Measurements from ENCODE around the gene NCBP1. TPM values are rescaled to one million over a fixed set of nuclear protein-coding genes. Genes with fewer than 3 reads are reported as not detected.
"Not testable (repeated sequence)": the region's sequence is repeated elsewhere in the genome, so short reads cannot be mapped to it uniquely, and the experiment has no call there.

NCBP1 gene
- total RNA-seq, 3 donors from 2014 or later = 29.0 to 37.0 (median 36.9) TPM

DNA sequence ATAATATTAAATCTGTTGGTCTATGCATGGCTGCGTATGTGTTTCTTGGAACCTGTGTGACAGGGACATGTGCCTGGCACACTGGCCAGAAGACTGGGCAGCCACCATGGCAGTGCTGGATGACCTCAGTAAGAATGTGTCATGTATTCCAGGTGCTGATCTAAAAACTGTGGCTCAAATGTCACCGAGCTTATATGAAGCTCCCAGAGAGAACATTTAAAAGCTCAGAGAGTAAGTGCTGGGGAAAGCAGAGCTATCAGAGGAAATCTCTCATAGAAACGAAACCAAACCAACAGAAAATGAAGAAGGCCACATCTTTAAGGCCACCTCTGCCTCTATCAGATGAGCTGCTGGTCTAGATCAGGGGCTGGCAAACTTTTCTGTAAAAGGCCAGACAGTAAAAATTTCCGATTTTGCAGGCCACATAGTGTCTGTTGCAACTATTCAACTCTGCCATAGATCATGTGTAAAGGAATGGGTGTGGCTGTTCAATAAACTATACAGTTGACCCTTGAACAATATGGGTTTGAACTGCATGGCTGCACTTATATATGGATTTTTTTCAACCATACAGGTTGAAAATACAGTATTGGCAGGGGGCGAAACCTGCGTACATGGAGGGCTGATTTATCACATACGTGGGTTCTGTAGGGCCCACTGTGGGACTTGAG is 32.3 kb upstream of the NCBP1 start:
- Histone ChIP-seq H3K36me3 (ENCODE audit: low read depth) (peaks cover 5% of the 10 kb centered on the region), H3K4me3 (no peak overlapping the region), H3K4me1 (ENCODE audit: low read depth) (peaks cover 6% of the 10 kb centered on the region), H3K9me3 (no peaks in the 10 kb centered on the region)
- intact Hi-C loops (cut with DNase I, micrococcal nuclease) = loop anchor here in 1 of 2 donors (10.0 kb wide), 1 partner anchor 127 kb away; no protein-coding TSS in a partner anchor
- peak; percentile 72 for ATAC-seq
- DNase-seq = no peak
- TF ChIP-seq, protein P1, sequence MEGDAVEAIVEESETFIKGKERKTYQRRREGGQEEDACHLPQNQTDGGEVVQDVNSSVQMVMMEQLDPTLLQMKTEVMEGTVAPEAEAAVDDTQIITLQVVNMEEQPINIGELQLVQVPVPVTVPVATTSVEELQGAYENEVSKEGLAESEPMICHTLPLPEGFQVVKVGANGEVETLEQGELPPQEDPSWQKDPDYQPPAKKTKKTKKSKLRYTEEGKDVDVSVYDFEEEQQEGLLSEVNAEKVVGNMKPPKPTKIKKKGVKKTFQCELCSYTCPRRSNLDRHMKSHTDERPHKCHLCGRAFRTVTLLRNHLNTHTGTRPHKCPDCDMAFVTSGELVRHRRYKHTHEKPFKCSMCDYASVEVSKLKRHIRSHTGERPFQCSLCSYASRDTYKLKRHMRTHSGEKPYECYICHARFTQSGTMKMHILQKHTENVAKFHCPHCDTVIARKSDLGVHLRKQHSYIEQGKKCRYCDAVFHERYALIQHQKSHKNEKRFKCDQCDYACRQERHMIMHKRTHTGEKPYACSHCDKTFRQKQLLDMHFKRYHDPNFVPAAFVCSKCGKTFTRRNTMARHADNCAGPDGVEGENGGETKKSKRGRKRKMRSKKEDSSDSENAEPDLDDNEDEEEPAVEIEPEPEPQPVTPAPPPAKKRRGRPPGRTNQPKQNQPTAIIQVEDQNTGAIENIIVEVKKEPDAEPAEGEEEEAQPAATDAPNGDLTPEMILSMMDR (IDR thresholded peaks at IDR 0.05) = no peak

DNA sequence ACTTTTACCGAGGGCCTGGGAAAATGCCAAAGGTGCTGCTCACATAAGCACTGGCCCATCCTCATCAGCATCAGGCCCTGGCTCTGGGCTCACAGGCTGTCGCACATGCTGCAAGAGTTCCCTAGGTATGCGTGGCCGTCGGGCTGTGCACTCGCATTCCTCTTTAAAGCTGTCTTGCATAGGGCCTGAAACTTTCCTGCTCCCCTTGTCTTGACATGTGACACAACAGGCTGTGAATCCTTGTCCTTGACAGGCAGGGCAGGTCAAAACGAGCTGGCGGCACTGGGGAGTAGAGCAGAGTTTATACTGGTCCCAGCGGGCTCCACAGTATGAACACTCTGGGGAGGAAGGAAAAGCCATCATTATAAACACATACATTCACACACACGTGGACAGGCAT is 31.2 kb upstream of the NCBP1 start:
- intact Hi-C loops (cut with DNase I, micrococcal nuclease) = loop anchor here in 1 of 2 donors (10.0 kb wide), 1 partner anchor 128 kb away; no protein-coding TSS in a partner anchor
- TF ChIP-seq, protein P1 (IDR thresholded peaks at IDR 0.05) = no peak
- Histone ChIP-seq H3K36me3 (ENCODE audit: low read depth) (peaks cover 5% of the 10 kb centered on the region), H3K9me3 (no peaks in the 10 kb centered on the region), H3K4me3 (no peak overlapping the region), H3K4me1 (ENCODE audit: low read depth) (peaks cover 6% of the 10 kb centered on the region)
- no peak for DNase-seq
- no peak for ATAC-seq

DNA sequence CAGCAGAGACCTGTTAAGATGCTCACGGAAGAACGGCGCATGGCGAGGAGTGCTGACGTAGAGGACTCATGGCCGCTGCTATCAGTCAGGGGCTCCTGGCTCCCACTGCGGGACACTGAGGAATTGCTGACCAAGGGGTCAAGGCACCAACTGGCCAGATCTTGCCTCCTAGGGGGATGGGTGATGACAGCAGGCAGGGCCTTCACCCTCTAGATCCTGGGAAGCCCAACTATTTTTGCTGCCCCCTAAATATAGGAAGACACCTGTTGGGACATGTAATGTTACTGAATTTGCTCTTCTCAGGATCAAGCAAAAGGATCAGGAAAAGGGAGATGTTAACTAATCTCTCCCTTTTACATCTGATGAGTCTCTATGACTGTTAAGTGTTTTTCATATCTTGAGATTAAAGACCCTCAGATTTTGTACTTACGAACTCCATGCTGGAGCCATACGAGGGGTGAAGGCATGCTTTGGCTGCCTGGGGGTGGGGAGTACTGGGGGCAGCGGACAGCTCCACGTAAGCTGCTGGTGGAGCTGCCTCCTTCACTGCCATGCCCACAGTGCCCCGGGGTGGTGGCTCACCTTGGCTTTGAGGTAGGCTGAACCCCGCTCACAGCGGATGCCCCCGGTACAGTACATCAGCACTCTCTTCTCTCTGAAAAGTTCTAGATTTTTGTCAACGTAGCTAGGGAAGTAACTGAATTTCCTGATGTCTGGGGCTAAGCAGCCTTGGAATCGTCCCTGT is 28.5 kb upstream of the NCBP1 start:
- TF ChIP-seq, protein P1 (IDR thresholded peaks at IDR 0.05) = no peak
- no peak for DNase-seq
- Histone ChIP-seq H3K4me3 (no peak overlapping the region), H3K4me1 (ENCODE audit: low read depth) (peaks cover 6% of the 10 kb centered on the region), H3K9me3 (no peaks in the 10 kb centered on the region), H3K36me3 (ENCODE audit: low read depth) (peaks cover 5% of the 10 kb centered on the region)
- ATAC-seq = no peak
- intact Hi-C loops (cut with DNase I, micrococcal nuclease) = loop anchor here in 1 of 2 donors (10.0 kb wide), 1 partner anchor 130 kb away; no protein-coding TSS in a partner anchor

DNA sequence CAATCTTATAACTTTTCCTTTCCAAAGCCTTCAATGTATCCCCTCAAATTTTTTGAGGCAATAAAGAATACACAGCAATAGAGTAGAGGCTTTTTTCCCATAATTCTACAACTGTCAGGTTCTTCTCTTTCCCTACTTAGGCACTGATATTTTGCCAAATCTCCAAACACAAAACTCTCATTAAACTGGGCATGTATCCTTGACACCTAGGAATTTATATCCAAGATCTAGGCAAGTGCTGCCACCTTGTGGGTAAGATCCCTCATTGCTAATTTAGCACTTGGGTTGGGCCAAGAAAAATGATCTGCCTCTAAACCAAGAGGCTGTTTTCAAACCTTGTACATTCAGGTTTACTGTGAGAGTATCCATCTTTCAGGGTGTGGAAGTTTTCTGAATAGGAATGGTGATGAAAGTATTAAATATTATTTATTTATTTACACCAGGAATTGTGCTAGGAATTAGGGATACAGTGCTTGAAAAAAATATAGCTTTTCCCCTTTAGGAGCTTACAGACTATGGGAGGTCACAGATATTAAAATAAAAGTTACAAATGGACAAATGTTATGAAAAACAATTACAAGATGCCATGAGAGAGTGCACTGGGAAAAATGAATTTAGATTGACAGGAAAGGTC is 18.1 kb upstream of the NCBP1 start:
- Histone ChIP-seq H3K36me3 (ENCODE audit: low read depth) (no peaks in the 10 kb centered on the region), H3K9me3 (no peaks in the 10 kb centered on the region), H3K4me3 (no peak overlapping the region), H3K4me1 (ENCODE audit: low read depth) (no peaks in the 10 kb centered on the region)
- DNase-seq (peak in 1 of 3 donors; percentile 84), ATAC-seq (peak; percentile 86)
- TF ChIP-seq, protein P1 (IDR thresholded peaks at IDR 0.05) = peak; percentile 46
- intact Hi-C loops (cut with DNase I, micrococcal nuclease) = loop anchor here in 1 of 2 donors (5.0 kb wide), 1 partner anchor 148 kb away; no protein-coding TSS in a partner anchor

DNA sequence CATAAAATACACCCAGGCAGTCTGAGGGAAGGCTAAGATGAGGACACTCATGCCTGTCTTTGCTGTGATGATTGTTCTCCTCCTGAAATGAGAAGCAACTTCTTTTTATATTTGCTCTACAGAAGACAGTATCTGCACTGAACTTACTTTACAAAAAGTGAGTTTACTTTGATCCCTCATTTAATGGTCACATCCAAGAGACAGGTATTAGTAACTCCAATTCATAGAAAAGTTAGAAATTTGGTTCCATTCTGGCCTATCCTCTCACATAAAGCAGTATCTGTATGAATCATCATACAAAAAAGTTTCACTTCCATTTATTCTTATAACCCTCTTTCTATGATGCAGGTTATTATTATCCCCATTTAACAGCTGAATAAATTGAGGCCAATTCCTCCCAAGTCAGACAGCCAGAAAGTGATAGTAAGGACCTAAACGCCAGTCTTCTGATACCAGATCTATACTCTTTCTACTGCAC is 15.6 kb upstream of the NCBP1 start:
- H3K4me1 ChIP-seq (ENCODE audit: low read depth) = no peaks in the 10 kb centered on the region
- no peaks in the 10 kb centered on the region for H3K9me3 ChIP-seq
- intact Hi-C loops (cut with DNase I, micrococcal nuclease) = loop anchor here in 1 of 2 donors (5.0 kb wide), 1 partner anchor 151 kb away; no protein-coding TSS in a partner anchor
- H3K36me3 ChIP-seq (ENCODE audit: low read depth) = no peaks in the 10 kb centered on the region
- TF ChIP-seq, protein P1 (IDR thresholded peaks at IDR 0.05) = no peak
- ATAC-seq (no peak), DNase-seq (no peak)
- no peak overlapping the region for H3K4me3 ChIP-seq

DNA sequence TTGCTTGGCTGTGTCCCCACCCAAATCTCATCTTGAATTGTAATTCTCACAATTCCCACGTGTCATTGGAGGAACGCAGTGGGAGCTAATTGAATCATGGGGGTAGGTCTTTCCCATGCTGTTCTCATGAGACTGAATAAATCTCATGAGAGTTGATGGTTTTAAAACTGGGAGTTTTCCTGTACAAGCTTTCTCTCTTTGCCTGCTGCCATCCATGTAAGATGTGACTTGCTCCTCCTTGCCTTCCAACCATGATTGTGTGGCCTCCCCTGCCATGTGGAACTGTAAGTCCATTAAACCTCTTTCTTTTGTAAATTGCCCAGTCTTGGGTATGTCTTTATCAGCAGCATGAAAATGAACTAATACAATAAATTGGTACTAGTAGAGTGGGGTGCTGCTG is 13.6 kb upstream of the NCBP1 start:
- intact Hi-C loops (cut with DNase I, micrococcal nuclease); ATAC-seq; H3K9me3 ChIP-seq: not testable (repeated sequence)

DNA sequence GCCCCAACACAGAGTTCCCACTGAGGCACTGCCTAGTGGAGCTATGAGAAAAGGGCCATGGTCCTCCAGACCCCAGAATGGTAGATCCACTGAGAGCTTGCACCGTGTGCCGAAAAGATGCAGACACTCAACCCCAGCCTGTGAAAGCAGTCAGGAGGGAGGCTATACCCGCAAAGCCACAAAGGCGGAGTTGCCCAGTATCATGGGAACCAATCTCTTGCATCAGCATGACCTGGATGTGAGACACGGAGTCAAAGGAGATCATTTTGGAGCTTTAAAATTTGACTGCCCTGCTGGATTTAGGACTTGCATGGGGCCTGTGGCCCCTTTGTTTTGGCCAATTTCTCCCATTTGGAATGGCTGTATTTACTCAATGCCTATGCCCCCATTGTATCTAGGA is 11.1 kb upstream of the NCBP1 start:
- ATAC-seq; H3K9me3 ChIP-seq; intact Hi-C loops (cut with DNase I, micrococcal nuclease); H3K36me3 ChIP-seq (ENCODE audit: low read depth); DNase-seq; H3K4me1 ChIP-seq (ENCODE audit: low read depth); H3K4me3 ChIP-seq: not testable (repeated sequence)

More for the DNA sequence above, 13.6 kb upstream of the NCBP1 start:
- H3K36me3 ChIP-seq (ENCODE audit: low read depth); DNase-seq; H3K4me3 ChIP-seq; H3K4me1 ChIP-seq (ENCODE audit: low read depth): not testable (repeated sequence)

All from mucosa of descending colon (tissue), 3 donors.